SK-N-SH treated with all-trans-retinoic acid at 6 μM for 48 hours (cell line): ENCODE data around the gene WDR20.

Experiments used
- ATAC-seq: fragments of 200-7000 bp; cut with Tn5 transposase; 3 replicates; pipeline ENCODE4 v1.9.1; 2020; ENCODE audit warnings: mild to moderate bottlenecking, moderate library complexity
- ARNTL ChIP-seq: fragments of 450-650 bp; formaldehyde crosslinking; IDR thresholded peaks from 2 replicates; pipeline ENCODE4 v1.5.0; 2020; ENCODE audit warnings: low read depth, mild to moderate bottlenecking, moderate library complexity, borderline replicate concordance
- BACH2 ChIP-seq: fragments of 250-450 bp; sonication (Bioruptor Pico); IDR thresholded peaks from 2 replicates; pipeline ENCODE4 v1.9.0; 2021; ENCODE audit warnings: mild to moderate bottlenecking, borderline replicate concordance
- ESRRG ChIP-seq: fragments of 250-450 bp; sonication (Bioruptor Pico); IDR thresholded peaks from 2 replicates; pipeline ENCODE4 v1.6.1; 2021; ENCODE audit warnings: mild to moderate bottlenecking
- GLIS3 ChIP-seq: fragments of 250-450 bp; sonication (Bioruptor Pico); IDR thresholded peaks from 2 replicates; pipeline ENCODE4 v1.5.0; 2020; ENCODE audit warnings: mild to moderate bottlenecking, moderate library complexity
- ISL1 ChIP-seq: fragments of 250-450 bp; sonication (Bioruptor Pico); IDR thresholded peaks from 2 replicates; pipeline ENCODE4 v2.1.2; 2022; ENCODE audit warnings: mild to moderate bottlenecking, moderate library complexity
- PPARA ChIP-seq: fragments of 250-450 bp; sonication (Bioruptor Pico); IDR thresholded peaks from 2 replicates; pipeline ENCODE4 v1.5.0; 2020; ENCODE audit warnings: mild to moderate bottlenecking, borderline replicate concordance
- RARB ChIP-seq: fragments of 250-450 bp; sonication (Bioruptor Pico); IDR thresholded peaks from 2 replicates; pipeline ENCODE4 v1.8.0; 2021; ENCODE audit warnings: mild to moderate bottlenecking, moderate library complexity
- SNAI2 ChIP-seq: fragments of 250-450 bp; sonication (Bioruptor Pico); IDR thresholded peaks from 2 replicates; pipeline ENCODE4 v1.5.0; 2020; ENCODE audit warnings: mild to moderate bottlenecking, moderate library complexity
- TCF4 ChIP-seq: fragments of 250-450 bp; sonication (Bioruptor Pico); IDR thresholded peaks from 2 replicates; pipeline ENCODE4 v1.8.0; 2021; ENCODE audit warnings: mild to moderate bottlenecking, moderate library complexity, borderline replicate concordance
- TOX ChIP-seq: fragments of 250-450 bp; sonication (Bioruptor Pico); IDR thresholded peaks from 2 replicates; pipeline ENCODE4 v1.8.0; 2021; ENCODE audit warnings: mild to moderate bottlenecking, moderate library complexity, borderline replicate concordance
- ZC3H10 ChIP-seq: fragments of 250-450 bp; sonication (Bioruptor Pico); IDR thresholded peaks from 2 replicates; pipeline ENCODE4 v1.5.1; 2021; ENCODE audit warnings: mild to moderate bottlenecking, moderate library complexity
- ZFP3 ChIP-seq: fragments of 250-450 bp; sonication (Bioruptor Pico); IDR thresholded peaks from 2 replicates; pipeline ENCODE4 v1.5.0; 2020; ENCODE audit warnings: mild to moderate bottlenecking, moderate library complexity
- ZFP30 ChIP-seq: fragments of 450-650 bp; formaldehyde crosslinking; IDR thresholded peaks from 2 replicates; pipeline ENCODE4 v1.5.0; 2022; ENCODE audit warnings: mild to moderate bottlenecking, moderate library complexity
- ZNF565 ChIP-seq: fragments of 450-650 bp; formaldehyde crosslinking; conservative IDR thresholded peaks from 2 replicates; pipeline ENCODE4 v1.5.0; 2020; ENCODE audit warnings: low read depth, mild to moderate bottlenecking, moderate library complexity
- ZNF70 ChIP-seq: fragments of 450-650 bp; formaldehyde crosslinking; IDR thresholded peaks from 2 replicates; pipeline ENCODE4 v1.5.0; 2020; ENCODE audit warnings: mild to moderate bottlenecking, moderate library complexity
- ZNF8 ChIP-seq: fragments of 450-650 bp; formaldehyde crosslinking; IDR thresholded peaks from 2 replicates; pipeline ENCODE4 v1.5.0; 2020; ENCODE audit warnings: mild to moderate bottlenecking, moderate library complexity
- TF ChIP-seq, protein P1 (sequence below): fragments of 250-450 bp; sonication (Bioruptor Pico); IDR thresholded peaks from 2 replicates; pipeline ENCODE4 v1.5.0; 2020; ENCODE audit warnings: mild to moderate bottlenecking, moderate library complexity
- TF ChIP-seq, protein P2 (sequence below): fragments of 250-450 bp; sonication (Bioruptor Pico); IDR thresholded peaks from 2 replicates; pipeline ENCODE4 v1.8.0; 2021; ENCODE audit warnings: low read depth, mild to moderate bottlenecking, moderate library complexity, borderline replicate concordance
- TF ChIP-seq, protein P3 (sequence below): fragments of 250-450 bp; sonication (Bioruptor Pico); IDR thresholded peaks from 2 replicates; pipeline ENCODE4 v1.8.0; 2020; ENCODE audit warnings: mild to moderate bottlenecking, moderate library complexity, borderline replicate concordance
- TF ChIP-seq, protein P4 (sequence below): fragments of 250-450 bp; sonication (Bioruptor Pico); IDR thresholded peaks from 2 replicates; pipeline ENCODE4 v1.5.1; 2021; ENCODE audit warnings: mild to moderate bottlenecking, moderate library complexity

Gene WDR20

DNA sequence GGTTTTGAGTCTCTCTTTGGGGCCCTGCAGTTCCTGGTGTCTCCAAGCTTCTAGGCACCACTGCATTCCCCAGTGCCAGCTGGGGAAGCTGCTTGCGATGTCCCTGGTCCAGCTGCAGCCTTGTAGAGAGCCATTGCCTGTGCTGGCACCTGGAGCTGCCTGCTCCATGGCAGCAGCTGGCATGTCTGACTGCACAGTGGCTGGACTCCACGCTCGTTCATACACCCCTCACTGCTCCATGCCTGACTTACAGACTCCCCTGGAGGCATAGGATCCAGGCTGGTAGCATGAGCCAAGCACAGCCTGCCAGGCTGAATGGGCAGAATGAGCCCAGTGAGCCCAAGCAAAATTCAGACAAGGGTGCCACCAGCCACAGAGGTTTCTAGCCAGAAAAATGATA is 21.8 kb upstream of the WDR20 start:
- ATAC-seq, result no peak
- TF ChIP-seq, protein P1, sequence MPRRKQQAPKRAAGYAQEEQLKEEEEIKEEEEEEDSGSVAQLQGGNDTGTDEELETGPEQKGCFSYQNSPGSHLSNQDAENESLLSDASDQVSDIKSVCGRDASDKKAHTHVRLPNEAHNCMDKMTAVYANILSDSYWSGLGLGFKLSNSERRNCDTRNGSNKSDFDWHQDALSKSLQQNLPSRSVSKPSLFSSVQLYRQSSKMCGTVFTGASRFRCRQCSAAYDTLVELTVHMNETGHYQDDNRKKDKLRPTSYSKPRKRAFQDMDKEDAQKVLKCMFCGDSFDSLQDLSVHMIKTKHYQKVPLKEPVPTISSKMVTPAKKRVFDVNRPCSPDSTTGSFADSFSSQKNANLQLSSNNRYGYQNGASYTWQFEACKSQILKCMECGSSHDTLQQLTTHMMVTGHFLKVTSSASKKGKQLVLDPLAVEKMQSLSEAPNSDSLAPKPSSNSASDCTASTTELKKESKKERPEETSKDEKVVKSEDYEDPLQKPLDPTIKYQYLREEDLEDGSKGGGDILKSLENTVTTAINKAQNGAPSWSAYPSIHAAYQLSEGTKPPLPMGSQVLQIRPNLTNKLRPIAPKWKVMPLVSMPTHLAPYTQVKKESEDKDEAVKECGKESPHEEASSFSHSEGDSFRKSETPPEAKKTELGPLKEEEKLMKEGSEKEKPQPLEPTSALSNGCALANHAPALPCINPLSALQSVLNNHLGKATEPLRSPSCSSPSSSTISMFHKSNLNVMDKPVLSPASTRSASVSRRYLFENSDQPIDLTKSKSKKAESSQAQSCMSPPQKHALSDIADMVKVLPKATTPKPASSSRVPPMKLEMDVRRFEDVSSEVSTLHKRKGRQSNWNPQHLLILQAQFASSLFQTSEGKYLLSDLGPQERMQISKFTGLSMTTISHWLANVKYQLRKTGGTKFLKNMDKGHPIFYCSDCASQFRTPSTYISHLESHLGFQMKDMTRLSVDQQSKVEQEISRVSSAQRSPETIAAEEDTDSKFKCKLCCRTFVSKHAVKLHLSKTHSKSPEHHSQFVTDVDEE (CRISPR knock-in tag), result no peak
- TF ChIP-seq ESRRG, result no peak
- TF ChIP-seq PPARA (CRISPR knock-in tag), result no peak
- no peak for TF ChIP-seq ZNF565 (CRISPR knock-in tag)
- no peak for TF ChIP-seq ZFP3
- no peak for TF ChIP-seq ISL1 (CRISPR knock-in tag)
- no peak for TF ChIP-seq BACH2 (CRISPR knock-in tag)
- TF ChIP-seq TCF4 (CRISPR knock-in tag), result no peak
- TF ChIP-seq, all 23 proteins: peak for 0

DNA sequence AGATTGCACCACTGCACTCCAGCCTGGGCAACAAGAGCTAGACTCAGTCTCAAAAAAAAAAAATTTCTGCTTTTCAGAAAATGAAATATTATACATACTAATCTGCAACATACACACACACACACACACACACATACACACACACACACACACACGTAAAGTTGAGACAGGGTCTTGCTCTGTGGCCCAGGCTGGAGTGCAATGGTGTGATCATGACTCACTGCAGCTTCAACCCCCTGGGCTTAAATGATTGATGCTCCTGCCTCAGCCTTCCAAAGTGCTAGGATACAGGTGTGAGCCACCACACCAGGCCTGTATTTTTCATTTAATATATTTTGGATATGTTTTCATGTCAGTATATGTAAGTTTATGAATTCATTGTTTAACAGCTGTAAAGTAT is 18.8 kb upstream of the WDR20 start:
- no peak for TF ChIP-seq ZNF565 (CRISPR knock-in tag)
- TF ChIP-seq RARB (CRISPR knock-in tag), result no peak
- TF ChIP-seq TOX (CRISPR knock-in tag), result no peak
- no peak for ATAC-seq

DNA sequence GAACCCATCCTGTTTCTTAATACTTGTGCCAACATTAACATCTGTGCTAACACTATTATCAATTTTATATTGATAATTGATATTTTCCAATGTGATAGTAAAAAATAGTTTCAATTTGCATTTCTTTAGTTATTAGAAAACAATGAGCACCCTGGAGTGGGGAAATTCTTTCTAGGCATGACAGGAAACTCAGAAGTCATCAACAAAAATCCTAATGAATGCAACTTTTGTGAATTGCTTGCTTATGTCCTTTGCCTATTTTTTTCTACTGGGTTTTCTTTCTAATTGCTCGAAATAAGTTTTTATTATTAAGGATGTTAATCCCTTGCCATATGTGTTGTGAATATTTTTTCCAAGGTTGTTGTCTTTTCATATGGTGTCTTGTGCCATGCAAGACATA is 18.1 kb upstream of the WDR20 start:
- TF ChIP-seq ISL1 (CRISPR knock-in tag) (no peak), GLIS3 (no peak), BACH2 (CRISPR knock-in tag) (no peak), ZFP30 (CRISPR knock-in tag) (no peak), ZNF565 (CRISPR knock-in tag) (no peak), SNAI2 (CRISPR knock-in tag) (no peak), ZNF70 (CRISPR knock-in tag) (no peak), ZC3H10 (no peak), ZNF8 (no peak), ARNTL (CRISPR knock-in tag) (no peak), TOX (CRISPR knock-in tag) (no peak), ESRRG (no peak), RARB (CRISPR knock-in tag) (no peak), ZFP3 (no peak), PPARA (CRISPR knock-in tag) (no peak), TCF4 (CRISPR knock-in tag) (no peak)
- TF ChIP-seq, protein P2, sequence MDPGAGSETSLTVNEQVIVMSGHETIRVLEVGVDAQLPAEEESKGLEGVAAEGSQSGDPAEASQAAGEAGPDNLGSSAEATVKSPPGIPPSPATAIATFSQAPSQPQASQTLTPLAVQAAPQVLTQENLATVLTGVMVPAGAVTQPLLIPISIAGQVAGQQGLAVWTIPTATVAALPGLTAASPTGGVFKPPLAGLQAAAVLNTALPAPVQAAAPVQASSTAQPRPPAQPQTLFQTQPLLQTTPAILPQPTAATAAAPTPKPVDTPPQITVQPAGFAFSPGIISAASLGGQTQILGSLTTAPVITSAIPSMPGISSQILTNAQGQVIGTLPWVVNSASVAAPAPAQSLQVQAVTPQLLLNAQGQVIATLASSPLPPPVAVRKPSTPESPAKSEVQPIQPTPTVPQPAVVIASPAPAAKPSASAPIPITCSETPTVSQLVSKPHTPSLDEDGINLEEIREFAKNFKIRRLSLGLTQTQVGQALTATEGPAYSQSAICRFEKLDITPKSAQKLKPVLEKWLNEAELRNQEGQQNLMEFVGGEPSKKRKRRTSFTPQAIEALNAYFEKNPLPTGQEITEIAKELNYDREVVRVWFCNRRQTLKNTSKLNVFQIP (CRISPR knock-in tag), result no peak
- TF ChIP-seq, protein P3, sequence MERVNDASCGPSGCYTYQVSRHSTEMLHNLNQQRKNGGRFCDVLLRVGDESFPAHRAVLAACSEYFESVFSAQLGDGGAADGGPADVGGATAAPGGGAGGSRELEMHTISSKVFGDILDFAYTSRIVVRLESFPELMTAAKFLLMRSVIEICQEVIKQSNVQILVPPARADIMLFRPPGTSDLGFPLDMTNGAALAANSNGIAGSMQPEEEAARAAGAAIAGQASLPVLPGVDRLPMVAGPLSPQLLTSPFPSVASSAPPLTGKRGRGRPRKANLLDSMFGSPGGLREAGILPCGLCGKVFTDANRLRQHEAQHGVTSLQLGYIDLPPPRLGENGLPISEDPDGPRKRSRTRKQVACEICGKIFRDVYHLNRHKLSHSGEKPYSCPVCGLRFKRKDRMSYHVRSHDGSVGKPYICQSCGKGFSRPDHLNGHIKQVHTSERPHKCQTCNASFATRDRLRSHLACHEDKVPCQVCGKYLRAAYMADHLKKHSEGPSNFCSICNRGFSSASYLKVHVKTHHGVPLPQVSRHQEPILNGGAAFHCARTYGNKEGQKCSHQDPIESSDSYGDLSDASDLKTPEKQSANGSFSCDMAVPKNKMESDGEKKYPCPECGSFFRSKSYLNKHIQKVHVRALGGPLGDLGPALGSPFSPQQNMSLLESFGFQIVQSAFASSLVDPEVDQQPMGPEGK (CRISPR knock-in tag), result no peak
- TF ChIP-seq, protein P4, sequence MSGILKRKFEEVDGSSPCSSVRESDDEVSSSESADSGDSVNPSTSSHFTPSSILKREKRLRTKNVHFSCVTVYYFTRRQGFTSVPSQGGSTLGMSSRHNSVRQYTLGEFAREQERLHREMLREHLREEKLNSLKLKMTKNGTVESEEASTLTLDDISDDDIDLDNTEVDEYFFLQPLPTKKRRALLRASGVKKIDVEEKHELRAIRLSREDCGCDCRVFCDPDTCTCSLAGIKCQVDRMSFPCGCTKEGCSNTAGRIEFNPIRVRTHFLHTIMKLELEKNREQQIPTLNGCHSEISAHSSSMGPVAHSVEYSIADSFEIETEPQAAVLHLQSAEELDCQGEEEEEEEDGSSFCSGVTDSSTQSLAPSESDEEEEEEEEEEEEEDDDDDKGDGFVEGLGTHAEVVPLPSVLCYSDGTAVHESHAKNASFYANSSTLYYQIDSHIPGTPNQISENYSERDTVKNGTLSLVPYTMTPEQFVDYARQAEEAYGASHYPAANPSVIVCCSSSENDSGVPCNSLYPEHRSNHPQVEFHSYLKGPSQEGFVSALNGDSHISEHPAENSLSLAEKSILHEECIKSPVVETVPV (CRISPR knock-in tag), result no peak
- TF ChIP-seq, protein P1 (CRISPR knock-in tag), result no peak
- ATAC-seq, result no peak
